Natural killer cell (primary cell): Measurements from ENCODE around the gene MRGPRD. TPM values are rescaled to one million over a fixed set of nuclear protein-coding genes. Genes with fewer than 3 reads are reported as not detected.

Experiments
- ATAC-seq, 3 donors: fragments of 150-1000 bp in 2 of 3; fragments of 200-7000 bp in 1 of 3; cut with Tn5 transposase; 1 replicate in 1 of 3; 2 replicates in 2 of 3; pipeline ENCODE4 v1.10.0; 2021; ENCODE audit warnings: mild to moderate bottlenecking in 2 of 3, moderate library complexity in 2 of 3
- DNase-seq, 2 donors: peaks; one replicate each; pipeline versions ENCODE4 v3.0.0 to v3.0.0-alpha.2; 2013 to 2021; ENCODE audit warnings: mixed read lengths in 1 of 2
- H3K27ac ChIP-seq: one replicate; pipeline ENCODE4 v1.5.1; 2013; ENCODE audit warnings: mild to moderate bottlenecking, low read length
- H3K27me3 ChIP-seq: one replicate; pipeline ENCODE4 v1.6.1; 2013; ENCODE audit warnings: low read length; ENCODE audit not compliant: control insufficient read depth, insufficient read depth
- H3K36me3 ChIP-seq: one replicate; pipeline ENCODE4 v1.6.1; 2013; ENCODE audit warnings: low read length; ENCODE audit not compliant: control insufficient read depth, insufficient read depth
- H3K4me1 ChIP-seq: one replicate; pipeline ENCODE4 v1.6.1; 2013; ENCODE audit warnings: low read length; ENCODE audit not compliant: control insufficient read depth, insufficient read depth
- H3K4me3 ChIP-seq: one replicate; pipeline ENCODE4 v1.5.1; 2013; ENCODE audit warnings: low read length
- H3K9me3 ChIP-seq: one replicate; pipeline ENCODE4 v1.6.1; 2013; ENCODE audit warnings: low read length; ENCODE audit not compliant: control insufficient read depth, insufficient read depth
- H3K27ac Mint-ChIP-seq, 2 donors: one replicate each; pipeline ENCODE4 v1.8.0; 2022; ENCODE audit warnings: mild to moderate bottlenecking in 2 of 2, mixed read lengths in 2 of 2, moderate library complexity in 1 of 2
- H3K27me3 Mint-ChIP-seq, 2 donors: one replicate each; pipeline ENCODE4 v1.8.0; 2022; ENCODE audit warnings: low read depth in 2 of 2, mixed read lengths in 2 of 2
- H3K36me3 Mint-ChIP-seq: one replicate; pipeline ENCODE4 v1.8.0; 2022; ENCODE audit warnings: mixed read lengths
- H3K4me1 Mint-ChIP-seq, 2 donors: one replicate each; pipeline ENCODE4 v1.8.0; 2022; ENCODE audit warnings: mixed read lengths in 2 of 2
- H3K4me3 Mint-ChIP-seq: one replicate; pipeline ENCODE4 v1.8.0; 2022; ENCODE audit warnings: mild to moderate bottlenecking, moderate library complexity, mixed read lengths
- H3K9me3 Mint-ChIP-seq, 2 donors: one replicate each; pipeline ENCODE4 v1.8.0; 2022; ENCODE audit warnings: mixed read lengths in 2 of 2
- CTCF ChIP-seq: fragments of 200-600 bp; IDR thresholded peaks from one replicate; pipeline ENCODE4 v1.8.0; 2022; ENCODE audit warnings: antibody characterized with exemption
- WGBS: methylation state at CpG from one replicate; pipeline ENCODE4 v1.1.7; 2013; ENCODE audit warnings: missing lambda C conversion rate; ENCODE audit not compliant: insufficient coverage; 5-methylcytosine and 5-hydroxymethylcytosine counted together
- intact Hi-C: fragments of 100-400 bp; cut with micrococcal nuclease; formaldehyde crosslinking; loops from one replicate; pipeline ENCODE4 v1.14.2; 2022
- total RNA-seq, 4 donors: library from RNA; stranded (reverse); fragments of 120-200 nt in 1 of 4; gene quantifications; one replicate each; pipeline versions ENCODE4 v1.2.3 to v1.2.4, GENCODE V29; 2013 to 2022

MRGPRD gene
- total RNA-seq, 3 donors from 2014 or later (not counting 1 experiment from before 2014, with no cell fraction given) = not detected

DNA sequence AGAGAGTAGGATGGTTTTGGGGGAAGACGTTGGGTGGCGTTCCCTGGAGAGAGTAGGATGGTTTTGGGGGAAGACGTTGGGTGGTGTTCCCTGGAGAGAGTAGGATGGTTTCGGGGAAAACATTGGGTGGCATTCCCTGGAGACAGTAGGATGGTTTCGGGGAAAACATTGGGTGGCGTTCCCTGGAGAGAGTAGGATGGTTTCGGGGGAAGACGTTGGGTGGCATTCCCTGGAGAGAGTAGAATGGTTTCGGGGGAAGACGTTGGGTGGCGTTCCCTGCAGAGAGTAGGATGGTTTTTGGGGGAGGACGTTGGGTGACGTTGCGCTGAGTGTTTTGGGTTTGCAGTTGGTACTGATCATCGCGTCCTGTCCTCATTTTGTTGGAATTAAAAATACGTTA, 48.9 kb downstream of the MRGPRD start:
- no peak for DNase-seq
- Histone ChIP-seq H3K27me3 (no peaks in the 10 kb centered on the region), H3K27ac (no peak overlapping the region), H3K9me3 (no peaks in the 10 kb centered on the region), H3K4me3 (no peak overlapping the region), H3K4me1 (no peaks in the 10 kb centered on the region), H3K36me3 (peaks cover 56% of the 10 kb centered on the region)
- ATAC-seq = no peak
- peaks cover 4% of the 10 kb centered on the region for H3K36me3 Mint-ChIP-seq
- no peaks in the 10 kb centered on the region for H3K9me3 Mint-ChIP-seq
- intact Hi-C loops = no loop called here
- no peak overlapping the region for H3K27ac Mint-ChIP-seq
- no peak overlapping the region for H3K4me3 Mint-ChIP-seq
- TF ChIP-seq CTCF = no peak
- WGBS = 94% methylated on average over 17 of the region's 17 CpGs
- no peaks in the 10 kb centered on the region for H3K4me1 Mint-ChIP-seq
- H3K27me3 Mint-ChIP-seq = no peaks in the 10 kb centered on the region

DNA sequence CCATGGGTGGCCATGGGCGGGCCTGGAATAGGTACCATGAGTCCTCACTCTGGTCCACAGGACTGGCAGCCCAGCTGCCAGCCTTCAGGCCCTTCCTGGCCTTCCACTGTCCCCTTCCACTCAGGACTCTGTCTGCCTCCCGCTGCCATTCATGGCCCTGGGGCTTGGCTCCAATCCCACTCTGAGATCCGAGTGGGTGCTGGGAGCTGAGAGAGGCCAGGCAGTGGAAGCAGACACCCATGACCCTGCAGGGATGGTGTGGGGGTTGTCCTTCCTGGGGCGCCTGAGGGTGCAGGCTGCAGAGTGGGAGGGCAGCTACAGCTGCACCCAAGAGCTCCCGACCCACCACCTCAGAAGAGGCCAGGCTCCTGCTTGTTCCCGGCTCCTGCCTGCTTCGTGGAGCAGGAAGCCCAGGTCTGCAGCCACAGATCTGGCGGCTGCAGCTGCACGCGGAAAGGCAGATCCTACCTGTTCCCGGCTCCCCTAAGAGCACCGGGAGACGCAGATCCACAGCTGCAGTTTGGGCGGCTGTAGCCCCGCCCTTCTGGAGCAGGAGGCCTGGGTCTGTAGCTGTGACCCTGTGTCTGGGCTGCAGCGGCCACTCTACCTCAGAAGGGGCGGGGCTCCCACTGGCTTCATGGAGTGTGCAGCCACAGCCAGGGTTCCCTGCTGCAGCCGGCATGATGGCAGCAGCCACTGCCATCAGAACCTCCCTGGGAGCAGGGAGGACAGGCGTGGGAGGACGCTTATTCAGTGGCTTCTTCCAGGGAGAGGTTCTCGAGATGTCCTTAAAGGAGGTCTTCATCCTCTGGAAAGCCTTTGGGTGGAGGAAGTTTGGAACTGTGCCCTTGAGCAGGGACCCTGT, 49.6 kb downstream of the MRGPRD start:
- H3K4me1 ChIP-seq = no peaks in the 10 kb centered on the region
- no peaks in the 10 kb centered on the region for H3K27me3 Mint-ChIP-seq
- no peak overlapping the region for H3K27ac Mint-ChIP-seq
- no peak for TF ChIP-seq CTCF
- H3K36me3 Mint-ChIP-seq = peaks cover 11% of the 10 kb centered on the region
- no peaks in the 10 kb centered on the region for H3K9me3 Mint-ChIP-seq
- DNase-seq (no peak), ATAC-seq (no peak)
- H3K4me3 ChIP-seq = no peak overlapping the region
- H3K4me1 Mint-ChIP-seq = no peaks in the 10 kb centered on the region
- H3K9me3 ChIP-seq = peaks cover 3% of the 10 kb centered on the region
- H3K27me3 ChIP-seq = no peaks in the 10 kb centered on the region
- intact Hi-C loops = no loop called here
- H3K36me3 ChIP-seq = peaks cover 54% of the 10 kb centered on the region
- 91% methylated on average over 21 of the region's 21 CpGs for WGBS
- no peak overlapping the region for H3K4me3 Mint-ChIP-seq
- no peak overlapping the region for H3K27ac ChIP-seq

Other genes with a start within 250 kb of the MRGPRD start
- gene TESMIN, start 229.5 kb downstream of the MRGPRD start, total RNA-seq = 1 to 10 TPM; 1.1 to 3.9 (median 1.1) TPM
- 100 to 1,000 TPM in 2 of 3 donors, 10 to 100 TPM in 1; 70.3 to 129 (median 100) TPM for gene CPT1A, start 139.1 kb downstream of the MRGPRD start, total RNA-seq
- gene MRPL21, start 77.2 kb downstream of the MRGPRD start, total RNA-seq = 10 to 100 TPM; 39.0 to 47.4 (median 40.3) TPM
- gene IGHMBP2, start 77.1 kb downstream of the MRGPRD start, total RNA-seq = 10 to 100 TPM; 31.5 to 52.3 (median 48.5) TPM
- gene MRGPRF, start 32.3 kb upstream of the MRGPRD start, total RNA-seq = not detected
- gene TPCN2, start 67.9 kb upstream of the MRGPRD start, total RNA-seq = 10 to 100 TPM; 14.9 to 18.3 (median 18.2) TPM
- gene SMIM38, start 174.9 kb upstream of the MRGPRD start, total RNA-seq = under 1 TPM; 0.23 to 0.42 (median 0.40) TPM